Measurements from ENCODE around the gene KRT14.

DNA sequence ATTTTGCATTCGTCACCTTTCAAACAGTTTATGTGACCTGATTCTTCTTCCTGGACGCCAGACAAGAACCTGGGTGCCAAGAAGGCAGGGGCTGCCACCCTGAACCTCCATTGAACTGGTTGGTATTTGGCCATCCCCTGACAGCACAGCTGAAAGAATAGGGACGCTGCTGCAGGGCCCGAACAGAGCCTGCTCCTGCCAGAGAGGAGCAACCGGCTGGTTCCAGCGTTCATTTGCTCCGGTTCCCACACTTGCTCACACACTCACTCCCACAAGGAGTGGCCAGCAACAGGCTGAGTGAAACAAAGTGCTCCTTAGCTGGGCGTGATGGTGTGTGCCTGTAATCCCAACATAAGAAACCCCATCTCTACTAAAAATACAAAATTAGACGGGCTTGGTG lies 29.8 kb downstream of the KRT14 start:
- TF ChIP-seq POLR2A (IDR thresholded peaks at IDR 0.05; ENCODE audit: low read depth, low read length) = no peak
- no peak for TF ChIP-seq POLR2AphosphoS5 (IDR thresholded peaks at IDR 0.05; ENCODE audit: low read depth, low read length)
